Erythroblast (primary cell): ENCODE results near the gene ZNF618.

Experiments used
- GATA1 ChIP-seq: IDR thresholded peaks from 2 replicates; pipeline ENCODE4 v1.6.1; 2011; ENCODE audit warnings: low read depth, mild to moderate bottlenecking, control low read depth, low read length, moderate library complexity
- POLR2A ChIP-seq: IDR thresholded peaks from 2 replicates; pipeline ENCODE4 v1.6.1; 2011; ENCODE audit warnings: mild to moderate bottlenecking, low read length

DNA sequence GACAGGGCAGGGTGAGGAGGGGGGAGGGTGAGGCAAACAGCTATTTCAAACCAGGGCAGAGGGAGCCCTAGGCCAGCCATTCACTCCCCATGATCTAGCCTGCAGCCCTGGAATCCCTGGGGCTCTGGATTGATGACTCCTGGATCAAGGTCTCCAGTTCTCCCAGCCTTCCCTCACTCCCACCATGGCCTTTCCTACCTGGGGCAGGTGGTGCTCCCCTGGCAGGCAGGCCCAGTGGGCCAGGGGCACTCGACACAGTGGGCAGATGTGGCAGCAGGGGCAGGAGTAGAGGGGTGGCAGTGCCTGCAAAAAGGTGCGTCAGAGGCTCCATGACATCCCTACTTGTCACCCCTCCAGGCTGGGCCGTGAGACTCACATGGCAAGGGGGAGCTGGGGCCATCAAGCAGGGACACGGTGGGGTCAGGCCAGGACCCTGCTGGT is 216.9 kb downstream of the ZNF618 start:
- TF ChIP-seq POLR2A = no peak
- TF ChIP-seq GATA1 = no peak
